Smooth muscle cell (in vitro differentiated cells): ENCODE measurements around the gene SHQ1. TPM values are rescaled to one million over a fixed set of nuclear protein-coding genes. Genes with fewer than 3 reads are reported as not detected.
"Not testable (repeated sequence)": the region's sequence is repeated elsewhere in the genome, so short reads cannot be mapped to it uniquely, and the experiment has no call there.

Experiments used
- DNase-seq: peaks from one replicate; lab custom pipeline; 2025; ENCODE audit not compliant: unreplicated experiment; lab: John Stamatoyannopoulos, UW
- H2AFZ ChIP-seq: fragments of 200-600 bp; sonication (generic); 2 replicates; pipeline ENCODE4 v1.6.0; 2016; ENCODE audit warnings: antibody characterized with exemption, low read depth, mild to moderate bottlenecking
- H3F3A ChIP-seq: fragments of 200-600 bp; sonication (generic); 2 replicates; pipeline ENCODE4 v1.6.0; 2017; ENCODE audit warnings: antibody characterized with exemption, low read depth
- H3K27ac ChIP-seq: fragments of 200-600 bp; sonication (generic); 2 replicates; pipeline ENCODE4 v1.5.1; 2016; ENCODE audit warnings: low read depth, mild to moderate bottlenecking
- H3K27me3 ChIP-seq: fragments of 200-600 bp; sonication (generic); 2 replicates; pipeline ENCODE4 v1.6.1; 2016; ENCODE audit warnings: low read depth, mild to moderate bottlenecking
- H3K36me3 ChIP-seq: fragments of 200-600 bp; sonication (generic); 2 replicates; pipeline ENCODE4 v1.5.1; 2016; ENCODE audit warnings: low read depth
- H3K4me1 ChIP-seq: fragments of 200-600 bp; sonication (generic); 2 replicates; pipeline ENCODE4 v1.5.1; 2016; ENCODE audit warnings: low read depth
- H3K4me2 ChIP-seq: fragments of 200-600 bp; sonication (generic); 2 replicates; pipeline ENCODE4 v1.6.0; 2016; ENCODE audit warnings: mild to moderate bottlenecking
- H3K4me3 ChIP-seq: fragments of 200-600 bp; sonication (generic); 2 replicates; pipeline ENCODE4 v1.5.1; 2016; ENCODE audit warnings: mild to moderate bottlenecking
- H3K79me2 ChIP-seq: fragments of 200-600 bp; sonication (generic); 2 replicates; pipeline ENCODE4 v1.6.0; 2016; ENCODE audit warnings: low read depth, mild to moderate bottlenecking
- H3K9ac ChIP-seq: fragments of 200-600 bp; sonication (generic); 2 replicates; pipeline ENCODE4 v1.6.0; 2016; ENCODE audit warnings: low read depth
- H3K9me3 ChIP-seq: fragments of 200-600 bp; sonication (generic); replicated peaks from 2 replicates; pipeline ENCODE4 v1.5.1; 2016; ENCODE audit warnings: low read depth
- H4K20me1 ChIP-seq: fragments of 200-600 bp; sonication (generic); 2 replicates; pipeline ENCODE4 v1.6.0; 2016; ENCODE audit warnings: low read depth
- WGBS: methylation state at CpG from one replicate; pipeline ENCODE4 v1.1.7; 2016; ENCODE audit warnings: low lambda C conversion rate; 5-methylcytosine and 5-hydroxymethylcytosine counted together
- polyA plus RNA-seq: library from polyadenylated mRNA; unstranded; fragments of >200 nt; fragmentation: Nextera tagmentation; extraction: Ambion mirVana; gene quantifications from 2 replicates; pipeline ENCODE4 v1.2.1, GENCODE V29; 2016
- total RNA-seq: library from RNA; depleted of rRNA; stranded (reverse); fragments of >200 nt; gene quantifications from 2 replicates; pipeline ENCODE4 v1.2.3, GENCODE V29; 2014
- TF ChIP-seq, protein P1 (sequence below): fragments of 200-600 bp; sonication (generic); IDR thresholded peaks from 2 replicates; pipeline ENCODE4 v1.5.1; 2017; ENCODE audit warnings: borderline replicate concordance, mild to moderate bottlenecking, antibody characterized with exemption; ENCODE audit not compliant: insufficient read depth, poor library complexity, severe bottlenecking

SHQ1 gene
- total and polyA plus RNA-seq, 2 experiments from 2014 or later, result 13.1 to 14.8 TPM

DNA sequence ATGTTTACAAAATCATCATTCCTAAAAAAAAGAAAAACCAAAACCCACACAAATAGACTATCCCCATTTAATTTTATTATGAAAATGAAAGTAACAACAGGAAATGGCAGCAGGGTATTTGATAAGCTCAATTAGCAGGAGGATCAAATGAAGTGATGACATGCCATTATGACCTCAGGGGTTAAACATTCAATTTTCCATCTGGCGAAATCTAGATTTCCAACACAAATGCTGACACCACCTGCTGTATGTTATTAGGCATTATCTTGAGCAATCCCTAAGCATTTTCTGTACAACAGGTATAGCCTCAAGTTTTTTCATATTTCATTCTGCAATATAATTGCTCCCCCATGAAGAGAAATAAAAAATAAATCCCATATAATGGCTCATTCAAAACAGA is 57.1 kb downstream of the SHQ1 start:
- TF ChIP-seq, protein P1, sequence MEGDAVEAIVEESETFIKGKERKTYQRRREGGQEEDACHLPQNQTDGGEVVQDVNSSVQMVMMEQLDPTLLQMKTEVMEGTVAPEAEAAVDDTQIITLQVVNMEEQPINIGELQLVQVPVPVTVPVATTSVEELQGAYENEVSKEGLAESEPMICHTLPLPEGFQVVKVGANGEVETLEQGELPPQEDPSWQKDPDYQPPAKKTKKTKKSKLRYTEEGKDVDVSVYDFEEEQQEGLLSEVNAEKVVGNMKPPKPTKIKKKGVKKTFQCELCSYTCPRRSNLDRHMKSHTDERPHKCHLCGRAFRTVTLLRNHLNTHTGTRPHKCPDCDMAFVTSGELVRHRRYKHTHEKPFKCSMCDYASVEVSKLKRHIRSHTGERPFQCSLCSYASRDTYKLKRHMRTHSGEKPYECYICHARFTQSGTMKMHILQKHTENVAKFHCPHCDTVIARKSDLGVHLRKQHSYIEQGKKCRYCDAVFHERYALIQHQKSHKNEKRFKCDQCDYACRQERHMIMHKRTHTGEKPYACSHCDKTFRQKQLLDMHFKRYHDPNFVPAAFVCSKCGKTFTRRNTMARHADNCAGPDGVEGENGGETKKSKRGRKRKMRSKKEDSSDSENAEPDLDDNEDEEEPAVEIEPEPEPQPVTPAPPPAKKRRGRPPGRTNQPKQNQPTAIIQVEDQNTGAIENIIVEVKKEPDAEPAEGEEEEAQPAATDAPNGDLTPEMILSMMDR, result no peak

DNA sequence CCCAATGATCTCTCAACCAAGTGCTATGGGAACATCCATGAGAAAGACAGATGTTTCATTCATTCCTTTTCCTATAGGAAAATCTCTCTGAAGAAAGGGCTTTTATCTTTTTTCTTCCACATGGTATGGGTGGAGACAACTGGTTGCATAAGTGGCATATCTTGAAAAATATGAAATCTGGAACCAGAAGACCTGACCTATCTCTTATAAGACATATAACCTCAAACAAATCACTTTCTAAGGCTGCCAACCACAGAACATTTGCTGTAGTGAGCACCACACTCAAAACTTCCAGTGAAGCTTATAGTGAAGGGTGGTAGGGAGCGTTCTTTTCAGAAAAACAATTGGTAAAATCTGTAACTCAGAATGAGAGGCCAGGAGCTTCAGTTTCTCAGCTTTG is 58.5 kb downstream of the SHQ1 start:
- Histone ChIP-seq H3K4me1 (no peaks in the 10 kb centered on the region), H3K4me3 (no peak overlapping the region), H3K9ac (no peak overlapping the region), H3K4me2 (no peak overlapping the region), H3K27ac (no peak overlapping the region), H3K36me3 (no peaks in the 10 kb centered on the region), H3K79me2 (no peaks in the 10 kb centered on the region), H4K20me1 (no peaks in the 10 kb centered on the region), H2AFZ (no peak overlapping the region), H3F3A (no peaks in the 10 kb centered on the region), H3K27me3 (no peaks in the 10 kb centered on the region), H3K9me3 (no peaks in the 10 kb centered on the region)
- TF ChIP-seq, protein P1, result no peak
- DNase-seq, result no peak
- WGBS, result 98% methylated on average over 1 of the region's 1 CpG

More for the DNA sequence above, 57.1 kb downstream of the SHQ1 start:
- no peak overlapping the region for H3K27ac ChIP-seq
- H4K20me1 ChIP-seq, result no peaks in the 10 kb centered on the region
- no peaks in the 10 kb centered on the region for H3K79me2 ChIP-seq
- no peak for DNase-seq
- H3K36me3 ChIP-seq, result no peaks in the 10 kb centered on the region
- H3K9ac ChIP-seq, result no peak overlapping the region
- 96% methylated on average over 1 of the region's 1 CpG for WGBS
- no peaks in the 10 kb centered on the region for H3F3A ChIP-seq
- H3K4me3 ChIP-seq, result no peak overlapping the region
- no peaks in the 10 kb centered on the region for H3K4me1 ChIP-seq
- H3K9me3 ChIP-seq, result no peaks in the 10 kb centered on the region
- H2AFZ ChIP-seq, result no peak overlapping the region
- H3K4me2 ChIP-seq, result no peak overlapping the region
- no peaks in the 10 kb centered on the region for H3K27me3 ChIP-seq

DNA sequence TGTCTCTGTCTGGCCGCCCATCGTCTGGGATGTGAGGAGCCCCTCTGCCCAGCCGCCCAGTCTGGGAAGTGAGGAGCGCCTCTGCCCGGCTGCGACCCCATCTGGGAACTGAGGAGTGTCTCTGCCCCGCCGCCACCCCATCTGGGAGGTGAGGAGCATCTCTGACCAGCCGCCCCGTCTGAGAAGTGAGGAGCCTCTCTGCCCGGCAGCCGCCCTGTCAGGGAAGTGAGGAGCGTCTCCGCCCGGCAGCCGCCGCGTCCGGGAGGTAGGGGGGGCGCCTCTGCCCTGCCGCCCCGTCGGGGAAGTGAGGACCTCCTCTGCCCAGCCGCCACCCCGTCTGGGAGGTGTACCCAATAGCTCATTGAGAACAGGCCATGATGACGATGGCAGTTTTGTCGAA is 60.0 kb downstream of the SHQ1 start:
- not testable (repeated sequence) for H3K36me3 ChIP-seq, H3F3A ChIP-seq, H3K4me3 ChIP-seq, H3K27ac ChIP-seq, H3K79me2 ChIP-seq, H4K20me1 ChIP-seq, H3K9ac ChIP-seq, H3K9me3 ChIP-seq, H3K4me2 ChIP-seq, DNase-seq, H3K4me1 ChIP-seq, H2AFZ ChIP-seq, H3K27me3 ChIP-seq
- WGBS, result 98% methylated on average over 22 of the region's 27 CpGs

DNA sequence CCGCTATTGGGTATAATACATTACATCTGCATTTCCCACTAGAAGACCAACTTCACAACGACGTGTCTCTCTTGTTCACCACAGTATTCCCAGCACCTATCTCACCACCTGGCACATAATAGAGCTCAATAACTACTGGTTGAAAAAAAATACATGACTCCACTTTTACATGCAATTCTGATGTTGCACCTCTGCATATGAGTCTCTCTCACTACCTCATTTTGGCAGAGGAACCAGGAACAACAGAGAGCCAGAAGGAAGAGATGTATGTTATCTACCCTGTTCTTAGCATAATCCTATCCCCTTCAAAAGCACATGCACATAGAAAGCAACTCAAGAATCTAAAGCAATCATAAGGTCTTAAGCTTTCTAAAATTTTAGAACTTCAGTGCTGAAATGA is 61.6 kb downstream of the SHQ1 start:
- H3K79me2 ChIP-seq, result no peaks in the 10 kb centered on the region
- DNase-seq, result no peak
- H3K4me3 ChIP-seq, result no peak overlapping the region
- H3K4me1 ChIP-seq, result no peaks in the 10 kb centered on the region
- H2AFZ ChIP-seq, result no peak overlapping the region
- H4K20me1 ChIP-seq, result no peaks in the 10 kb centered on the region
- H3F3A ChIP-seq, result no peaks in the 10 kb centered on the region
- no peaks in the 10 kb centered on the region for H3K9me3 ChIP-seq
- TF ChIP-seq, protein P1, result no peak
- no peak overlapping the region for H3K9ac ChIP-seq
- no peak overlapping the region for H3K27ac ChIP-seq
- H3K36me3 ChIP-seq, result no peaks in the 10 kb centered on the region
- no peak overlapping the region for H3K4me2 ChIP-seq
- WGBS, result 99% methylated on average over 3 of the region's 3 CpGs
- H3K27me3 ChIP-seq, result no peaks in the 10 kb centered on the region
